ENCODE results near the gene CDK15. TPM values are rescaled to one million over a fixed set of nuclear protein-coding genes. Genes with fewer than 3 reads are reported as not detected.

The CDK15 gene
- total RNA-seq, 2 donors from 2014 or later = 0.47 to 0.72 TPM

- intact Hi-C loops (cut with DNase I) = no loop called here
- H3K27ac ChIP-seq = no peak overlapping the region
These were observed 131.0 kb downstream of the CDK15 start for GRCh38 chr2:201937343-201937742.

GRCh38 chr2:201938156-201938775 lies 131.9 kb downstream of the CDK15 start:
- no peak overlapping the region for H3K27ac ChIP-seq
- intact Hi-C loops (cut with DNase I) = no loop called here
- no peak overlapping the region for H3K4me3 ChIP-seq
- DNase-seq = no peak
- H3K4me1 ChIP-seq = no peaks in the 10 kb centered on the region
- no peak for TF ChIP-seq CTCF (IDR thresholded peaks at IDR 0.05)
- H3K27me3 ChIP-seq = no peaks in the 10 kb centered on the region
- no peaks in the 10 kb centered on the region for H3K36me3 ChIP-seq
- H3K9ac ChIP-seq (ENCODE audit: low read depth in 2 of 2, low read length in 2 of 2) = no peak overlapping the region
- H3K9me3 ChIP-seq = no peaks in the 10 kb centered on the region

More at GRCh38 chr2:201937343-201937742, 131.0 kb downstream of the CDK15 start:
- Histone ChIP-seq H3K27me3 (no peaks in the 10 kb centered on the region), H3K4me1 (no peaks in the 10 kb centered on the region), H3K9ac (ENCODE audit: low read depth in 2 of 2, low read length in 2 of 2) (no peak overlapping the region), H3K9me3 (no peaks in the 10 kb centered on the region), H3K4me3 (no peak overlapping the region), H3K36me3 (no peaks in the 10 kb centered on the region)
- TF ChIP-seq CTCF (IDR thresholded peaks at IDR 0.05) = no peak
- no peak for DNase-seq

GRCh38 chr2:201938781-201939180 lies 132.4 kb downstream of the CDK15 start:
- Histone ChIP-seq H3K9ac (ENCODE audit: low read depth in 2 of 2, low read length in 2 of 2) (no peak overlapping the region), H3K4me3 (no peak overlapping the region), H3K36me3 (no peaks in the 10 kb centered on the region), H3K9me3 (no peaks in the 10 kb centered on the region), H3K4me1 (no peaks in the 10 kb centered on the region), H3K27ac (no peak overlapping the region), H3K27me3 (no peaks in the 10 kb centered on the region)
- DNase-seq = no peak
- TF ChIP-seq CTCF (IDR thresholded peaks at IDR 0.05) = no peak
- intact Hi-C loops (cut with DNase I) = no loop called here

GRCh38 chr2:201939453-201939941 lies 133.2 kb downstream of the CDK15 start:
- TF ChIP-seq CTCF (IDR thresholded peaks at IDR 0.05) = no peak
- H3K27ac ChIP-seq = no peak overlapping the region
- H3K4me1 ChIP-seq = no peaks in the 10 kb centered on the region
- no peaks in the 10 kb centered on the region for H3K36me3 ChIP-seq
- DNase-seq = no peak
- H3K9ac ChIP-seq (ENCODE audit: low read depth in 2 of 2, low read length in 2 of 2) = no peak overlapping the region
- no peaks in the 10 kb centered on the region for H3K27me3 ChIP-seq
- no peak overlapping the region for H3K4me3 ChIP-seq
- intact Hi-C loops (cut with DNase I) = no loop called here
- H3K9me3 ChIP-seq = no peaks in the 10 kb centered on the region

GRCh38 chr2:201942531-201942930 lies 136.2 kb downstream of the CDK15 start:
- H3K4me1 ChIP-seq = no peaks in the 10 kb centered on the region

More at GRCh38 chr2:201942531-201942930, 136.2 kb downstream of the CDK15 start:
- no peak for TF ChIP-seq CTCF (IDR thresholded peaks at IDR 0.05)
- Histone ChIP-seq H3K9ac (ENCODE audit: low read depth in 2 of 2, low read length in 2 of 2) (no peak overlapping the region), H3K27me3 (no peaks in the 10 kb centered on the region), H3K9me3 (no peaks in the 10 kb centered on the region), H3K36me3 (no peaks in the 10 kb centered on the region), H3K4me3 (no peak overlapping the region), H3K27ac (no peak overlapping the region)
- intact Hi-C loops (cut with DNase I) = no loop called here
- DNase-seq = no peak

Other genes with a start within 250 kb of the CDK15 start
- gene TMEM237, start 163.0 kb upstream of the CDK15 start, total RNA-seq = 1 to 10 TPM; 4.5 to 7.1 TPM
- gene MPP4, start 107.9 kb upstream of the CDK15 start, total RNA-seq = not detected
- 10 to 100 TPM in 1 of 2 donors, 1 to 10 TPM in 1; 8.0 to 11.7 TPM for gene ALS2, start 25.6 kb upstream of the CDK15 start, total RNA-seq
- gene FZD7, start 227.3 kb downstream of the CDK15 start, total RNA-seq = 10 to 100 TPM in 1 of 2 donors, 1 to 10 TPM in 1; 2.3 to 13.9 TPM